Upper lobe of right lung (tissue), 1 donor: ENCODE measurements around the gene OTUD7B. TPM values are rescaled to one million over a fixed set of nuclear protein-coding genes. Genes with fewer than 3 reads are reported as not detected.

Source experiments
- ATAC-seq: fragments of 200-7000 bp; cut with Tn5 transposase; one replicate; pipeline ENCODE4 v1.9.1; 2020; ENCODE audit warnings: mild to moderate bottlenecking, moderate library complexity
- DNase-seq: peaks from one replicate; pipeline ENCODE4 v3.0.0-alpha.2; 2020
- H3K27ac ChIP-seq: fragments of 200-600 bp; one replicate; pipeline ENCODE4 v1.8.0; 2022
- H3K27me3 ChIP-seq: fragments of 200-600 bp; one replicate; pipeline ENCODE4 v1.8.0; 2022; ENCODE audit warnings: mild to moderate bottlenecking
- H3K36me3 ChIP-seq: fragments of 200-600 bp; one replicate; pipeline ENCODE4 v1.8.0; 2022
- H3K4me1 ChIP-seq: fragments of 200-600 bp; one replicate; pipeline ENCODE4 v1.8.0; 2022
- H3K4me3 ChIP-seq: fragments of 200-600 bp; one replicate; pipeline ENCODE4 v1.8.0; 2022; ENCODE audit warnings: mild to moderate bottlenecking
- H3K9me3 ChIP-seq: fragments of 200-600 bp; one replicate; pipeline ENCODE4 v1.8.0; 2022
- intact Hi-C: fragments of 100-400 bp; cut with DNase I; formaldehyde crosslinking; loops from one replicate; pipeline ENCODE4 v1.11.0; 2022
- total RNA-seq: library from RNA; stranded (reverse); fragmentation: NEBNext Ultra II Directional; extraction: Animal tissue kit (Norgen Biotek cat#: 25700); gene quantifications from one replicate; pipeline ENCODE4 v1.2.1, GENCODE V29; 2021
- TF ChIP-seq, protein P1 (sequence below): fragments of 200-600 bp; IDR thresholded peaks from one replicate; pipeline ENCODE4 v1.8.0; 2022; ENCODE audit warnings: antibody characterized with exemption
- donor health status: DM: no; HTN: yes; CAD: no; lungs with severe emphysema.

The OTUD7B gene
- total RNA-seq, 1 donor from 2014 or later, result 35.3 TPM

DNA sequence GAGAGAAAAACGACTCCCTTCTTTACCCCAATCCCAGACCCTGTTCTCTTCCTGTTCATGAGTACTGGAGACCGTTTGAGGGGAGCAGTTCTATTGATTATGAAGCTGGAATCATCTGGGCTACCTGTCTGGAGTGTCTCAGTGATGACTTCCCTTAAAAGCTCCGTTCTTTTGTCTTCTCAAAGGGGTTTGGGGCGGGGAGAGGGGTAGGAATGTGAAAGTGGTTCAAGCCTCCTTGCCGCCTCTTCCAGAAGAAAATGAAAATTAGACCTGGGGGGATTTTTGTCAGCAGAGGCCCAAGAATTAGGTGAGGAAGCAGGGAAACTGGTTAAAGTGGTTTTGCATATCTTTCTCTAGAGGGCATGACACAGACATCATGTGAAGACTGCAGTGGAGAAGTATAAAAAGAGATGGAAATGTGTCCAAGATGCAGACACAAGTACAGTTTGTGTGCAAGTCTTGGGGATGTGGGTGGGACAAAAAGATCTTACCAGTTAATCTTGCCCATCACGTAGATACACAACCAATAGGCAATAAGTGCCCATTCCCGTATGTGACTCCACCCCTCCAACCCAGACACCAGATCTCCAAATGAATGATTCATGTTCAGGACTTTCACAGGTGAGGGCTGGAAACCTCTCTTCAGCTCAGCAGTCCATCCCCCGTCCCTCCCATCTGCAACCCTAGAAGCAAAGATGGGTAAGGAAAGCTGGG is 73.4 kb downstream of the OTUD7B start:
- ATAC-seq (peak; percentile 26), DNase-seq (no peak)
- Histone ChIP-seq H3K4me1 (peaks cover 23% of the 10 kb centered on the region), H3K27me3 (no peaks in the 10 kb centered on the region), H3K4me3 (peak overlapping the region; percentile 53), H3K36me3 (no peaks in the 10 kb centered on the region), H3K27ac (no peak overlapping the region), H3K9me3 (no peaks in the 10 kb centered on the region)
- TF ChIP-seq, protein P1, sequence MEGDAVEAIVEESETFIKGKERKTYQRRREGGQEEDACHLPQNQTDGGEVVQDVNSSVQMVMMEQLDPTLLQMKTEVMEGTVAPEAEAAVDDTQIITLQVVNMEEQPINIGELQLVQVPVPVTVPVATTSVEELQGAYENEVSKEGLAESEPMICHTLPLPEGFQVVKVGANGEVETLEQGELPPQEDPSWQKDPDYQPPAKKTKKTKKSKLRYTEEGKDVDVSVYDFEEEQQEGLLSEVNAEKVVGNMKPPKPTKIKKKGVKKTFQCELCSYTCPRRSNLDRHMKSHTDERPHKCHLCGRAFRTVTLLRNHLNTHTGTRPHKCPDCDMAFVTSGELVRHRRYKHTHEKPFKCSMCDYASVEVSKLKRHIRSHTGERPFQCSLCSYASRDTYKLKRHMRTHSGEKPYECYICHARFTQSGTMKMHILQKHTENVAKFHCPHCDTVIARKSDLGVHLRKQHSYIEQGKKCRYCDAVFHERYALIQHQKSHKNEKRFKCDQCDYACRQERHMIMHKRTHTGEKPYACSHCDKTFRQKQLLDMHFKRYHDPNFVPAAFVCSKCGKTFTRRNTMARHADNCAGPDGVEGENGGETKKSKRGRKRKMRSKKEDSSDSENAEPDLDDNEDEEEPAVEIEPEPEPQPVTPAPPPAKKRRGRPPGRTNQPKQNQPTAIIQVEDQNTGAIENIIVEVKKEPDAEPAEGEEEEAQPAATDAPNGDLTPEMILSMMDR, result no peak
- intact Hi-C loops, result no loop called here

DNA sequence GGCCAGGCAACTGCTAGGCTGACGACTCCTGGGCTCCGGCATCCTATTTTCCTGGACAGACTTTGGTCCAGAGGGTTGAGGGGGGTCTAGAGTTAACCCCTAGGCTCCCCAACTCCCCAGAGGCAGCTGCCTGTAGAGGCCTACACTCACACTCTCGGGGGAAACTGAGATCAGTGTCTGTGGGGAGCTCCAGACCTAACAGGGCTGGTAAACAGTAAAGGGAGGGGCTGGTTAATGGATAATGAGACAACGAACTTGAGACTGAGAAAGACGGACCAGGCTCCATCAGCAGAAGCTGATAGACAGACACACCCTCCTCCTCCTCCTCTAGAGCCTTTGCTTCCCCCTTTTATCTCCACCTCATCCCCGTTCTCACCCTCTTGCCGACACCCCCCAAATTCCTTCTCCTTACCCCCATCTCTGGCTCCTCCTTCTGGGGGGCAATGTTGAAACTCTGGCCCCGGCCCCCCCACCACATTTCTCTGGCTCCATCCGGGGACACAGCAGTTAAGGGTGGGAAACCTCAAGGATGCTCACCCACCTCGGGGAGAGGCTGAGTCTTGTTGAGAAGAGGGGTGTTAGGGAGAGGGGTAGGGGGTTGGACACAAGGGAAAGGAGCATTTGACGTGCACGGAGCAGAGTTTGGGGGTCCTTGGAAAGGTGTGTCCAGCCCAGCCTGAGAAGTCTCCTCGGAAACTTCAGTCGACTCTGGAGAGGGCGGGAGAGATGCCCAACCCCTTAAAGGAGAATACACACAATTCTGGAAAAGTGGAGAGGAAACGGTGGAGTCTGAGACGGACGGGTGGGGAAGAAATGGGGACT is 74.1 kb downstream of the OTUD7B start, which contains the start of gene MTMR11:
MTMR11 (minus strand) TSS at position 710 of the 822 bp plus-strand sequence; CDS start at position 478, 232 bp downstream.
- ATAC-seq, result peak; percentile 33
- peaks cover 23% of the 10 kb centered on the region for H3K4me1 ChIP-seq
- intact Hi-C loops, result no loop called here

DNA sequence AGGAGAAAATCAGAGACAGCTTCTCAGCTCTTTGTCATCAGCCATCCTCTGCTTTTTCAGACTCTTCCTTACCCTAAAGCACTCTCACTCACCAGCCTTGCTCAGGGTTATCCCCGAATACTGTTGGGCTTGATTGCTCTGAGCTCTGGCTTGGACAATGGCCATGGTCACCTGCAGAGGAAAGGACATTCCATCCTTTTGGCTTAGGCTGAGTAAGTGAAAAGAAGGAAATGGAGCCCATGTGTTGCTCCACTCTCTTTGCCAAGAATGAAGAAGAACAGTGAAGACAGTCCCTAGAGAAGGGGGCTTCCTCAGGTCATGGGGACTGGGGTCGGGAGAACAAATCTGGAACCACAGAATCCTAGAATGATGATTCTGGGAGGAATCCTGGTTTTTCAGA is 76.2 kb downstream of the OTUD7B start:
- Histone ChIP-seq H3K27me3 (no peaks in the 10 kb centered on the region), H3K4me1 (peaks cover 18% of the 10 kb centered on the region), H3K4me3 (no peak overlapping the region), H3K36me3 (no peaks in the 10 kb centered on the region), H3K9me3 (no peaks in the 10 kb centered on the region), H3K27ac (no peak overlapping the region)
- DNase-seq (no peak), ATAC-seq (no peak)
- TF ChIP-seq, protein P1, result no peak
- intact Hi-C loops, result no loop called here

More for the DNA sequence above, 74.1 kb downstream of the OTUD7B start, which contains the start of gene MTMR11:
- no peak for DNase-seq
- TF ChIP-seq, protein P1, result no peak
- Histone ChIP-seq H3K27me3 (no peaks in the 10 kb centered on the region), H3K36me3 (no peaks in the 10 kb centered on the region), H3K4me3 (peak within 1 kb of the TSS; percentile 53), H3K9me3 (no peaks in the 10 kb centered on the region), H3K27ac (no peak within 1 kb of the TSS)

DNA sequence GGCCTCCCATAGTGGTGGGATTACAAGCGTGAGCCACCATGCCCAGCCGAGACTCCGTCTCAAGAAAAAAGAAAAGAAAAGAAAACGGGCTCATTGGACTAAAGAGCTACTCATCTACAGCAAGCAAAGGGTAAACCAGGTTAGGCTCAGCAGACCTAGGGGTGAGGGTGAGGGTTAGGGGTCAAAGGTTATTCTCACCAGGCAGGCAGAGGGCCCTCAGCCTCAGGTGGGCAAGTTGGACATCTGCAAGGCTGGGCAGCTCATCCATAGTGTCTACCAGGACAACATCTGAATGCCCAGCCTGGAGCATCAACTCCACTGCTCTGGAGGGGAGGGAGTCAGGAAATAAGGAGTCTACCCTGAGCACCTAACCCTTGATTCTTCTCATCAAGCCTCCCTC is 77.3 kb downstream of the OTUD7B start:
- H3K4me3 ChIP-seq, result no peak overlapping the region
- TF ChIP-seq, protein P1, result no peak
- intact Hi-C loops, result no loop called here
- H3K4me1 ChIP-seq, result peaks cover 17% of the 10 kb centered on the region
- no peak for ATAC-seq
- no peak overlapping the region for H3K27ac ChIP-seq
- no peaks in the 10 kb centered on the region for H3K36me3 ChIP-seq
- no peak for DNase-seq
- no peaks in the 10 kb centered on the region for H3K27me3 ChIP-seq
- H3K9me3 ChIP-seq, result no peaks in the 10 kb centered on the region

DNA sequence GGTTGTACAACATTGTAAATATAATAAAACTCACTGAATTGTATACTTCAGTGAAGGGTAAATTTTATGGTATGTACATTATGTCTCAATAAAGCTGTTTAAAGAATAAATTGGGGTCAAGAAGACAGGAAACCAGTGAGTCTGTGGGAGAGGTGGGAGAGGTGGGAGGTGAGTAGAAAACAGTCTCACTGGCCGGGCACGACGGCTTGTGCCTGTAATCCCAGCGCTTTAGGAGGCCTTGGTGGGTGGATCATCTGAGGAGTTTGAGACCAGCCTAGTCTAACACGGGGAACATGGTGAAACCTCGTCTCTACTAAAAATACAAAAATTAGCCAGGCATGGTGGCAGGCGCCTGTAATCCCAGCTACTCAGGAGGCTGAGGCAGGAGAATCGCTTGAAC is 78.1 kb downstream of the OTUD7B start:
- TF ChIP-seq, protein P1, result no peak
- Histone ChIP-seq H3K9me3 (no peaks in the 10 kb centered on the region), H3K4me3 (no peak overlapping the region), H3K36me3 (no peaks in the 10 kb centered on the region), H3K27ac (no peak overlapping the region), H3K4me1 (peaks cover 13% of the 10 kb centered on the region), H3K27me3 (no peaks in the 10 kb centered on the region)
- intact Hi-C loops, result no loop called here
- DNase-seq, result no peak
- no peak for ATAC-seq
